Measurements from ENCODE around the gene DMGDH.

Gene DMGDH

GRCh38 chr5:79062436-79062835, 7.0 kb downstream of the DMGDH start:
- DNase-seq: no peak

DNA sequence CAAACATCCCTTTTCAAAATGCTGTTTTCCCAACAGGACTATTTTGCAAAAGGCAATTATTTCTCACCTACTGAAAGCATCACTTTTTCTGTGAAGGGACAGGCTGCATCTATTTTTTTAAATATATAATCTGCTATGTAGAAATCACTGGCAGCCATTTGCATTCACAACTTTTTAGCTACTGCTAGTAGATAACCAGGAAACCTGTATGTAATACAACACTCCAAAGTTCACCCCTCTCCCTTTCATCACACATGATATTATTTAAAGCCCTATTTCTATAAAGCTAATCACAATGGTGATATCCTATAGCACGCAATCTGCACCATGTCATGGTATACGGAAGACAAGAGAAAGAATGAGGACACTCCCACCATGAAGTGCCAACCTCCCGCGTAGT, 9.8 kb downstream of the DMGDH start:
- DNase-seq: no peak

- DNase-seq: no peak
These were observed 12.6 kb downstream of the DMGDH start for GRCh38 chr5:79056847-79057246.

DNA sequence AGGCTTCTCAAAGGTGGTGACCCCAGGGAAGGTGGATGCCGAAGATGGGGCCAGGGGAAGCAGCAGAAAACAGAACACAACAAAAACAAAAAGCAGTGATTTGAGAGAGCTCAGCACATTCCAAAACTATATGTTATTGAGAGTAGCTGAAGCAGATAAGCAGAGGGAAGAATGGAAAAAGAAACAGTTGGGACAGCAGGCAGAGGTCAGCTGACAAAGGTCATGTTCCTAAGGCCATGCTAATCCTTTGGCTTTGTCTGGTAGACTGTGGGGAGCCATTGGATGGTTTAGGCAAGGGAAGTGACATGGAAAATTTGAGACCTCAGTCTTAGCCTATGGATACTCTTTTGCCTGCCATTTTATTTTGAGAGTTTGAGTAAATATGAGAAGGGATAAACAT, 14.5 kb downstream of the DMGDH start:
- no peak for DNase-seq

GRCh38 chr5:79053321-79053720, 16.2 kb downstream of the DMGDH start:
- no peak for DNase-seq

GRCh38 chr5:79050498-79050897, 19.0 kb downstream of the DMGDH start:
- DNase-seq: no peak

- DNase-seq: no peak
These were observed 21.0 kb downstream of the DMGDH start for GRCh38 chr5:79048437-79048836.

DNA sequence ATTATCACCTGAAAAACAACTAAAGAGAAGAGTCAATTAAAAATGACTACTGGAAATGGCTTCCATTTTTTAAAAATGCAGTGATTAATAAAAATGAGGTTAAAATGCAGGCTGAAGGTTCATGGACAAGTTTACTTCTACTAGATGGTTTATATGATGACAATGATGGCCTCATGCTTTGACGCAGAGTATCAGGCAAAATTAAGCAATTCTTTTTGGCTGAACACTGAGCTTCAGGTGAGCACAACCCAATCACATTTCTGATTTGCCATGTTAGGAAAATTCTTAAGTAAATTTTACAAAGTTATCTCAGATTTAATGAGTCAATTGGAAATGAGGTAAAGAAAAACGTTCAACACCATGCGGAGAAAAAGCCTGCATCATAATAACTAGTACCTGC, 22.3 kb downstream of the DMGDH start:
- no peak for DNase-seq

DNA sequence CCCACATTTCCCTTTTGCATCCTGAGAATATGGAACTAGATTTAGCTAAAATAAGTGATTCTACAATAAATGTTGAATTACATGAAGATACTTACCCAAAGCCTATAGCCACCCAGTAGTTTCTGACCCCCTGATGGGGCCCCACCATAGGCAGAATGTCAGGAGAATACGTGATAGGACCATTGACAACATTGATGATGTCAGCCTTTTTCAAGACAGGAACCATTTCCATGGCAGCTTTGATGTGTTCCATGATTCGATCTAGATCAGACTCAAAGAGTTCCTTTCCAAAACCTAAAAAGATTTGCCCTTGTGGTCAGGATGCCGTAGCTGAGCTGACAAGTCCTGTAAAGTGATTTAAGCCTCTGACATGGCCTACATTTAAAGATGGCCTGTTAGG, 27.3 kb downstream of the DMGDH start:
- no peak for DNase-seq

GRCh38 chr5:79036769-79037168, 32.7 kb downstream of the DMGDH start:
- DNase-seq: no peak

DNA sequence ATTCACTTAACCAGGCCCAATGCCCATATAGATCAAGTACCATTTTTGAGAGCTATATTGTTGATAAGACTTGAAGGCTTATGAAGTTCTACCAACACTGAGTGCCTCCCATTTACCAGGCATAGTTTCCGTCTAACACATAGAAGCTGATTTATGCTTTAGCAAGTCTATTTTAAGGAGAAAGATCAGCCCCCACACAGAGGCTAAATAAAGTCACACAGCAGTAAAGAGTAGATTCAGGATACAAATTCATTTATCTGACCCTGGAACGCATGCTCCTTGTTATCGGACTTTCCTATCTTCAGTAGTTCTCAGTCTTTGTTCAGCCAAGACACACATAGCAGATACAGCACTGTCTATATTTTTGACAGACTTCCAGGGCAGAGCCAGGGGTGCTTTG, 34.2 kb downstream of the DMGDH start:
- no peak for DNase-seq

- no peak for DNase-seq
These were observed 36.7 kb downstream of the DMGDH start for GRCh38 chr5:79032782-79033181.

- DNase-seq: no peak
These were observed 37.3 kb downstream of the DMGDH start for GRCh38 chr5:79032031-79032695.

- DNase-seq: no peak
These were observed 38.0 kb downstream of the DMGDH start for GRCh38 chr5:79031485-79031867.

- peak; percentile 25 for DNase-seq
These were observed 38.6 kb downstream of the DMGDH start for GRCh38 chr5:79030663-79031484.

GRCh38 chr5:79025054-79025472, 44.4 kb downstream of the DMGDH start:
- peak; percentile 89 for DNase-seq

- DNase-seq: no peak
These were observed 45.5 kb downstream of the DMGDH start for GRCh38 chr5:79023947-79024346.

- no peak for DNase-seq
These were observed 46.1 kb downstream of the DMGDH start for GRCh38 chr5:79023348-79023747.

GRCh38 chr5:79022771-79023170, 46.7 kb downstream of the DMGDH start:
- no peak for DNase-seq

- DNase-seq: peak; percentile 35
These were observed 47.7 kb downstream of the DMGDH start for GRCh38 chr5:79021753-79022152.

GRCh38 chr5:79020861-79021561, 48.5 kb downstream of the DMGDH start:
- peak; percentile 89 for DNase-seq

GRCh38 chr5:79014631-79015030, 54.8 kb downstream of the DMGDH start:
- no peak for DNase-seq

- DNase-seq: no peak
These were observed 57.6 kb downstream of the DMGDH start for GRCh38 chr5:79011869-79012268.

Measured in eye (tissue), 1 donor.